Mesenchymal stem cell (in vitro differentiated cells and primary cell): ENCODE results near the gene POLA2.
A peak's percentile ranks its signal among the peaks of the same experiment; 100 is the strongest.

Source experiments
- DNase-seq: peaks from one replicate; pipeline ENCODE4 v3.0.0-alpha.2; 2013
- H2AFZ ChIP-seq: one replicate; pipeline ENCODE4 v1.6.1; 2013; ENCODE audit warnings: low read depth, mild to moderate bottlenecking, control low read depth, inconsistent platforms, low read length, moderate library complexity
- H2AK5ac ChIP-seq: 2 replicates; pipeline ENCODE4 v1.6.1; 2013; ENCODE audit warnings: low read length, moderate library complexity, mild to moderate bottlenecking, inconsistent platforms; ENCODE audit not compliant: severe bottlenecking
- H2BK120ac ChIP-seq: one replicate; pipeline ENCODE4 v1.6.1; 2013; ENCODE audit warnings: low read depth, mild to moderate bottlenecking, inconsistent platforms, low read length, moderate library complexity
- H2BK12ac ChIP-seq, 2 experiments: one replicate each; pipeline ENCODE4 v1.6.1; 2013; ENCODE audit warnings: inconsistent platforms in 2 of 2, low read length in 2 of 2, mild to moderate bottlenecking in 2 of 2, moderate library complexity in 2 of 2, control low read depth in 1 of 2
- H2BK15ac ChIP-seq: one replicate; pipeline ENCODE4 v1.6.1; 2013; ENCODE audit warnings: mild to moderate bottlenecking, low read depth, inconsistent platforms; ENCODE audit not compliant: poor library complexity, severe bottlenecking
- H2BK5ac ChIP-seq: 2 replicates; pipeline ENCODE4 v1.6.1; 2013; ENCODE audit warnings: low read depth, mild to moderate bottlenecking, low read length, control low read depth, inconsistent platforms; ENCODE audit not compliant: poor library complexity, severe bottlenecking
- H3K14ac ChIP-seq, 2 experiments: one replicate each; pipeline ENCODE4 v1.6.1; 2013; ENCODE audit warnings: inconsistent platforms in 2 of 2, low read length in 2 of 2, control low read depth in 1 of 2, mild to moderate bottlenecking in 1 of 2, moderate library complexity in 1 of 2
- H3K18ac ChIP-seq, 2 experiments: one replicate each; pipeline ENCODE4 v1.6.1; 2013; ENCODE audit warnings: inconsistent platforms in 2 of 2, low read length in 2 of 2, control low read depth in 1 of 2, low read depth in 1 of 2, mild to moderate bottlenecking in 1 of 2
- H3K23ac ChIP-seq, 2 experiments: one replicate each; pipeline ENCODE4 v1.6.1; 2013; ENCODE audit warnings: inconsistent platforms in 2 of 2, low read length in 2 of 2, mild to moderate bottlenecking in 2 of 2, moderate library complexity in 2 of 2, control low read depth in 1 of 2
- H3K27ac ChIP-seq: 2 replicates; pipeline ENCODE4 v1.5.1; 2013; ENCODE audit warnings: mild to moderate bottlenecking, moderate library complexity, low read length, control low read depth, inconsistent platforms; ENCODE audit not compliant: poor library complexity, severe bottlenecking
- H3K27me3 ChIP-seq, 2 experiments: 2 replicates each; pipeline versions ENCODE4 v1.6.1 to v1.7.0; 2013; ENCODE audit warnings: low read length in 2 of 2, mild to moderate bottlenecking in 2 of 2, moderate library complexity in 2 of 2, control low read depth in 1 of 2, inconsistent platforms in 1 of 2; ENCODE audit not compliant: control insufficient read depth in 1 of 2, insufficient read depth in 1 of 2
- H3K36me3 ChIP-seq, 2 experiments: 2 replicates each; pipeline versions ENCODE4 v1.6.1 to v1.7.0; 2013; ENCODE audit warnings: low read length in 2 of 2, control low read depth in 1 of 2, inconsistent platforms in 1 of 2, low read depth in 1 of 2, mild to moderate bottlenecking in 1 of 2; ENCODE audit not compliant: insufficient read depth in 2 of 2, control insufficient read depth in 1 of 2
- H3K4ac ChIP-seq, 2 experiments: one replicate each; pipeline ENCODE4 v1.6.1; 2013; ENCODE audit warnings: inconsistent platforms in 2 of 2, low read length in 2 of 2, mild to moderate bottlenecking in 2 of 2, moderate library complexity in 2 of 2, control low read depth in 1 of 2, low read depth in 1 of 2
- H3K4me1 ChIP-seq: 2 replicates; pipeline ENCODE4 v1.6.1; 2013; ENCODE audit warnings: low read depth, low read length, control low read depth; ENCODE audit not compliant: control insufficient read depth, insufficient read depth
- H3K4me2 ChIP-seq: 2 replicates; pipeline ENCODE4 v1.6.1; 2013; ENCODE audit warnings: low read length, mild to moderate bottlenecking, inconsistent platforms; ENCODE audit not compliant: poor library complexity, severe bottlenecking
- H3K4me3 ChIP-seq, 2 experiments: 2 replicates each; pipeline versions ENCODE4 v1.5.1 to v1.7.0; 2013; ENCODE audit warnings: low read length in 2 of 2, mild to moderate bottlenecking in 2 of 2, control low read depth in 1 of 2, low read depth in 1 of 2; ENCODE audit not compliant: insufficient read depth in 1 of 2
- H3K79me1 ChIP-seq: replicated peaks from 2 replicates; pipeline ENCODE4 v1.6.1; 2013; ENCODE audit warnings: mild to moderate bottlenecking, control low read depth, low read length, inconsistent platforms; ENCODE audit not compliant: poor library complexity, severe bottlenecking
- H3K9ac ChIP-seq: 2 replicates; pipeline ENCODE4 v1.7.0; 2013; ENCODE audit warnings: mild to moderate bottlenecking, low read length, moderate library complexity
- H3K9me3 ChIP-seq: 2 replicates; pipeline ENCODE4 v1.7.0; 2013; ENCODE audit warnings: mild to moderate bottlenecking, low read length; ENCODE audit not compliant: control insufficient read depth
- H4K8ac ChIP-seq: one replicate; pipeline ENCODE4 v1.6.1; 2013; ENCODE audit warnings: inconsistent platforms, mild to moderate bottlenecking, low read length, moderate library complexity
- H4K91ac ChIP-seq: one replicate; pipeline ENCODE4 v1.6.1; 2013; ENCODE audit warnings: mild to moderate bottlenecking, low read length, inconsistent platforms
- WGBS: methylation state at CpG from one replicate; pipeline ENCODE4 v1.1.7; 2013; ENCODE audit warnings: mixed read lengths; 5-methylcytosine and 5-hydroxymethylcytosine counted together

The POLA2 gene

DNA sequence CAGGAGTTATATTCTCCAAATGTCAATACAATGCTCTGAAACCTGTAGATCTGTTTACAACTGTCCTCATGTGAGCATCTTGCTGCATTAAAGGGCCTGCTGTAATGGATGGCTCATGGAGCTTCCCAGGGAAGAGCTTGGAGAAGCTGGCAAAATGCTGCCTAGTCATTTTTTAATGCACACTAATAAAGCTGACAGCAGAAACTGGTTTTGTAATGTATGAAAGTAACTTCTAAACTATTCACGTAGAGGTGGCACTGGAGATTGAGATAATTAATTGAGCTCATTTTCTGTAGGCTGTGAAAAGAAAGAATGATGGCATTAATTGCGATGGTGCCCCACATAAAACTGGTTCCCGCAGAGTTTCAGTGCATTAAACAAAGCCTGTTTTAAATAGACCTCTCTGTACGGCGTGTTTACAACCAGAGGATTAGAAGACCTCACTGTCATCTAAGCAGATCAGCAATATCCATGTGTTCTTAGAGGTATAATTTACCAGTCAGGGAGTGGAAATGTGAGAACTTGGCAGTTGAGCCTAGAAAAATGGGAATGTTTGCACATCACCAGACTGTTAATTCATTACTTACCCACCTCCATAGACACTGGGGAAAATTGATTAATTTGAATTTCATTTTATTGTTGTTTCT, 16.0 kb downstream of the POLA2 start:
- no peak overlapping the region for H4K91ac ChIP-seq
- H3K79me1 ChIP-seq: peaks cover 8% of the 10 kb centered on the region
- H2BK5ac ChIP-seq: no peak overlapping the region
- no peak for DNase-seq
- H2AK5ac ChIP-seq: peak overlapping the region; percentile 10
- 78% methylated on average over 5 of the region's 5 CpGs for WGBS
- no peak overlapping the region for H2BK12ac ChIP-seq
- H3K36me3 ChIP-seq: peaks cover 10 to 28% of the 10 kb centered on the region in 2 experiments
- H2BK120ac ChIP-seq: no peak overlapping the region
- no peak overlapping the region for H3K23ac ChIP-seq
- no peak overlapping the region for H3K4me2 ChIP-seq
- no peak overlapping the region for H3K18ac ChIP-seq
- no peak overlapping the region for H3K4ac ChIP-seq
- H3K9ac ChIP-seq: no peak overlapping the region
- no peaks in the 10 kb centered on the region for H3K9me3 ChIP-seq
- H3K14ac ChIP-seq: no peak overlapping the region
- no peak overlapping the region for H2BK15ac ChIP-seq
- H3K27me3 ChIP-seq: no peaks in the 10 kb centered on the region
- peaks cover 12% of the 10 kb centered on the region for H3K4me1 ChIP-seq
- peak overlapping the region; percentile 72 for H3K27ac ChIP-seq
- H2AFZ ChIP-seq: no peak overlapping the region
- H4K8ac ChIP-seq: no peak overlapping the region
- no peak overlapping the region for H3K4me3 ChIP-seq

DNA sequence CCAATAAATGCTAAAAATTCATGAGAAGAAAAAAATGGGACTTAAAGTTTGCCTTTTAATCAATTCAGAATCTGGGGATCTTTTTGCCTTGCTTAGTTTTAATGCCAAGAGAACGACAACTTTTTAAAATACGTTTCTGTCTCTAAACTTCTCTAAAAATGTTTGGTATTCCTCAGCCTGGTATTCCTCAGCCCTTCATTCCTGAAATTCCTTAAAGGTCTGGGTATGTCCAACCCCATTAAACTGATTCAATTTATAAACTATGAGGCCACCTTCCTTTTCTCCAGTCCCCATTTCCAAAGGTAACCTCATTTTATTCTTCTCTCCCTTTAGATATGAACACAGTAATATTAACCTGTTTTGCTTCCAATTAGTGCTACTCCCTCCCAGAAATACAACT, 16.6 kb downstream of the POLA2 start:
- Histone ChIP-seq H3K27me3 (no peaks in the 10 kb centered on the region), H2BK15ac (no peak overlapping the region), H2AFZ (no peak overlapping the region), H2BK12ac (peak overlapping the region in 1 of 2 experiments; percentile 67), H3K14ac (no peak overlapping the region), H3K79me1 (peaks cover 8% of the 10 kb centered on the region), H3K36me3 (peaks cover 11 to 33% of the 10 kb centered on the region in 2 experiments), H4K91ac (no peak overlapping the region), H2BK120ac (no peak overlapping the region), H3K9ac (no peak overlapping the region), H4K8ac (no peak overlapping the region), H3K23ac (no peak overlapping the region), H3K4me1 (peaks cover 12% of the 10 kb centered on the region), H3K27ac (peak overlapping the region; percentile 93), H2BK5ac (no peak overlapping the region), H3K9me3 (no peaks in the 10 kb centered on the region), H3K4ac (no peak overlapping the region), H3K4me2 (no peak overlapping the region), H2AK5ac (peak overlapping the region; percentile 87), H3K4me3 (no peak overlapping the region), H3K18ac (no peak overlapping the region)
- DNase-seq: no peak
- 4% methylated on average over 2 of the region's 2 CpGs for WGBS

GRCh38 chr11:65279279-65279678, 17.5 kb downstream of the POLA2 start:
- Histone ChIP-seq H3K36me3 (peaks cover 11 to 40% of the 10 kb centered on the region in 2 experiments), H3K4ac (no peak overlapping the region), H3K4me3 (peak overlapping the region in 1 of 2 experiments; percentile 1), H3K23ac (no peak overlapping the region), H3K4me2 (no peak overlapping the region), H4K91ac (no peak overlapping the region), H4K8ac (no peak overlapping the region), H2AFZ (no peak overlapping the region), H2BK120ac (no peak overlapping the region), H3K27me3 (no peaks in the 10 kb centered on the region), H2BK12ac (peak overlapping the region in 1 of 2 experiments; percentile 81), H3K9me3 (no peaks in the 10 kb centered on the region), H2BK5ac (peak overlapping the region; percentile 49), H3K79me1 (peaks cover 8% of the 10 kb centered on the region), H3K18ac (peak overlapping the region; percentile 16 to 55), H3K14ac (no peak overlapping the region), H2AK5ac (peak overlapping the region; percentile 87), H2BK15ac (peak overlapping the region; percentile 17), H3K27ac (peak overlapping the region; percentile 93), H3K9ac (peak overlapping the region; percentile 64), H3K4me1 (peaks cover 12% of the 10 kb centered on the region)
- no peak for DNase-seq
- WGBS: 85% methylated on average over 4 of the region's 4 CpGs

DNA sequence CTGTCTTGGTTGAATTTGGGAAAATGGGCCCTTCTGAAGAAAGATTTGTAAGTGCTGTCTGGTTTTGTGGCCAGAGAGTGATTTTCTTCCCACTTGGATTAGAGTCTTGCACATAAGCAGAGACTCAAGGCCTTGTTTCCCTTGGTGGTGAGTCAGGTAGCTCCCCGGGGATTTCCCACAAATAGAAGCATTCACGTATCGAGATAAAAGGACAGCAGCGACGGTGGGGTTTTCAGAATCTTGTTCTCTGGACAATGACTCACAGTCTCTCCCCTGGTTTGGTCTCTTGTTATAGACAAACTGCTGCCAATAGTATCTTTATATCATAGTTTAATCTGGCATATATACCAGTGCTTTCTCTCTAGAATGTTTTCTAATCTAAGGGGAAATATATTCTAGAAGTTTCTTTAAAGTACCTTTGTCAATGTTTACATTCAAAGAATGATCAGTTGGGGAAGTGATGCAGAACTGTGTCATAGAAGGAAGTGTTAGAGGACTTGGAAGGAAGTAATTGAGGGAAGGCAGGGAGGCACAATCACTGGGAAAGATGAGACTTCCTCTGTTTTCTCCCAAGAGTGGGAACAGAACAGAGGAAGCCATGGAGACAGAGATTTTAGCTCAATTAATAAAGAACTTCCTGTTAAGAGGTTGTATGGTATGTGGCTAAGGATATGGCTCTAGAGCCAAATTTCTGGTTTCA, 18.1 kb downstream of the POLA2 start:
- WGBS: 0% methylated on average over 3 of the region's 5 CpGs
- H3K9ac ChIP-seq: peak overlapping the region; percentile 64
- peak overlapping the region in 1 of 2 experiments; percentile 1 for H3K4me3 ChIP-seq
- peaks cover 13 to 41% of the 10 kb centered on the region in 2 experiments for H3K36me3 ChIP-seq
- H2BK5ac ChIP-seq: no peak overlapping the region
- DNase-seq: peak; percentile 98
- peak overlapping the region; percentile 93 for H3K27ac ChIP-seq
- H3K23ac ChIP-seq: no peak overlapping the region
- peaks cover 8% of the 10 kb centered on the region for H3K79me1 ChIP-seq
- no peak overlapping the region for H2AFZ ChIP-seq
- H3K18ac ChIP-seq: no peak overlapping the region
- H3K14ac ChIP-seq: no peak overlapping the region
- H3K4ac ChIP-seq: no peak overlapping the region
- no peak overlapping the region for H2BK120ac ChIP-seq
- H4K8ac ChIP-seq: peak overlapping the region; percentile 67
- H2AK5ac ChIP-seq: peak overlapping the region; percentile 45
- H2BK15ac ChIP-seq: no peak overlapping the region
- no peak overlapping the region for H4K91ac ChIP-seq
- no peaks in the 10 kb centered on the region for H3K27me3 ChIP-seq
- no peak overlapping the region for H3K4me2 ChIP-seq
- no peaks in the 10 kb centered on the region for H3K9me3 ChIP-seq
- H3K4me1 ChIP-seq: peaks cover 12% of the 10 kb centered on the region
- H2BK12ac ChIP-seq: no peak overlapping the region
